HepG2 (cell line): ENCODE measurements around the gene MIA2. TPM values are rescaled to one million over a fixed set of nuclear protein-coding genes. Genes with fewer than 3 reads are reported as not detected.

Experiments used
- CBX2 ChIP-seq, 2 experiments: fragments of 200-600 bp in 1 of 2; sonication (generic); formaldehyde crosslinking in 1 of 2; IDR thresholded peaks; 2 replicates each; pipeline versions ENCODE4 v1.7.0 to v1.8.1; 2018 to 2022; ENCODE audit warnings: low read depth in 2 of 2, low read length in 1 of 2, mild to moderate bottlenecking in 1 of 2, missing genetic modification reagents in 1 of 2
- DPF2 ChIP-seq: sonication (generic); formaldehyde crosslinking; IDR thresholded peaks from 2 replicates; pipeline ENCODE4 v1.4.0; 2020; ENCODE audit warnings: mild to moderate bottlenecking, low read depth, missing genetic modification reagents, borderline replicate concordance
- E2F2 ChIP-seq: sonication (generic); formaldehyde crosslinking; IDR thresholded peaks from 2 replicates; pipeline ENCODE4 v1.4.0; 2020; ENCODE audit warnings: missing genetic modification reagents, borderline replicate concordance
- GLI4 ChIP-seq: sonication (generic); formaldehyde crosslinking; IDR thresholded peaks from 2 replicates; pipeline ENCODE4 v1.5.1; 2020; ENCODE audit warnings: missing genetic modification reagents, mild to moderate bottlenecking, moderate library complexity, borderline replicate concordance
- HNF4G ChIP-seq, 2 experiments: sonication (generic) in 1 of 2; formaldehyde crosslinking in 1 of 2; IDR thresholded peaks; 2 replicates each; pipeline versions ENCODE4 v1.4.0 to v1.6.1; 2011 to 2020; ENCODE audit warnings: borderline replicate concordance in 2 of 2, low read depth in 2 of 2, mild to moderate bottlenecking in 2 of 2, low read length in 1 of 2, missing genetic modification reagents in 1 of 2, moderate library complexity in 1 of 2
- HNRNPK ChIP-seq: fragments of 200-400 bp; formaldehyde crosslinking; IDR thresholded peaks from 2 replicates; pipeline ENCODE4 v1.6.1; 2018; ENCODE audit warnings: low read length, low read depth, moderate library complexity, mild to moderate bottlenecking; ENCODE audit not compliant: poor library complexity, severe bottlenecking
- PLRG1 ChIP-seq: fragments of 450-650 bp; conservative IDR thresholded peaks from 2 replicates; pipeline ENCODE4 v1.6.1; 2016
- RERE ChIP-seq: IDR thresholded peaks from 2 replicates; pipeline ENCODE4 v1.6.1; 2016; ENCODE audit warnings: low read depth, missing genetic modification reagents, missing compliant biosample characterization
- SETDB1 ChIP-seq: sonication (generic); formaldehyde crosslinking; IDR thresholded peaks from 2 replicates; pipeline ENCODE4 v1.5.1; 2020; ENCODE audit warnings: missing genetic modification reagents, mild to moderate bottlenecking, borderline replicate concordance
- SNRNP70 ChIP-seq: fragments of 200-400 bp; formaldehyde crosslinking; IDR thresholded peaks from 2 replicates; pipeline ENCODE4 v1.6.1; 2017; ENCODE audit warnings: mild to moderate bottlenecking, low read depth, low read length, moderate library complexity
- TBL1XR1 ChIP-seq: fragments of 150-350 bp; IDR thresholded peaks from 2 replicates; pipeline ENCODE4 v1.6.1; 2014; ENCODE audit warnings: borderline replicate concordance, low read length; ENCODE audit not compliant: partially characterized antibody
- TP53 ChIP-seq: sonication (generic); formaldehyde crosslinking; conservative IDR thresholded peaks from 2 replicates; pipeline ENCODE4 v1.4.0; 2020; ENCODE audit warnings: missing genetic modification reagents
- ZBTB42 ChIP-seq: sonication (generic); formaldehyde crosslinking; IDR thresholded peaks from 2 replicates; pipeline ENCODE4 v1.5.0; 2020; ENCODE audit warnings: mild to moderate bottlenecking, missing genetic modification reagents
- ZNF205 ChIP-seq: IDR thresholded peaks from 2 replicates; pipeline ENCODE4 v1.6.1; 2018; ENCODE audit warnings: missing biosample characterization, missing genetic modification reagents
- ZNF7 ChIP-seq: IDR thresholded peaks from 2 replicates; pipeline ENCODE4 v1.6.1; 2016; ENCODE audit warnings: missing biosample characterization, missing genetic modification reagents
- ZNF816 ChIP-seq: sonication (generic); formaldehyde crosslinking; IDR thresholded peaks from 2 replicates; pipeline ENCODE4 v1.8.0; 2022; ENCODE audit warnings: missing genetic modification reagents, mild to moderate bottlenecking, borderline replicate concordance
- ZSCAN22 ChIP-seq: sonication (generic); formaldehyde crosslinking; IDR thresholded peaks from 2 replicates; pipeline ENCODE4 v1.4.0; 2020; ENCODE audit warnings: mild to moderate bottlenecking, missing genetic modification reagents
- polyA plus RNA-seq, 8 experiments: library from polyadenylated mRNA; depleted of rRNA in 3 of 8; stranded (reverse) in 7 of 8; unstranded in 1 of 8; fragments of >200 nt; fragmentation: Illumina TruSeq in 4 of 8; extraction: Trizol in 4 of 8; gene quantifications; 2 replicates each; pipeline versions ENCODE4 v1.2.1 to v1.2.3, GENCODE V29; 2011 to 2016; ENCODE audit warnings: low read depth in 4 of 8, missing spikeins in 1 of 8, mixed read lengths in 1 of 8; ENCODE audit not compliant: insufficient read depth in 1 of 8
- total RNA-seq, 5 experiments: library from RNA; depleted of rRNA; stranded (reverse); fragments of >200 nt; fragmentation: Illumina TruSeq; extraction: Trizol; gene quantifications; 2 replicates each; pipeline ENCODE4 v1.2.3, GENCODE V29; 2016; ENCODE audit warnings: low read depth in 1 of 5
- TF ChIP-seq, protein P1 (sequence below): sonication (generic); formaldehyde crosslinking; IDR thresholded peaks from 2 replicates; pipeline ENCODE4 v1.5.0; 2020; ENCODE audit warnings: mild to moderate bottlenecking, missing genetic modification reagents

The MIA2 gene
- total and polyA plus RNA-seq, 2 of the 13 experiments (the other 11 are each of a cell fraction or from before 2014, with no cell fraction given) = 134 to 158 TPM

DNA sequence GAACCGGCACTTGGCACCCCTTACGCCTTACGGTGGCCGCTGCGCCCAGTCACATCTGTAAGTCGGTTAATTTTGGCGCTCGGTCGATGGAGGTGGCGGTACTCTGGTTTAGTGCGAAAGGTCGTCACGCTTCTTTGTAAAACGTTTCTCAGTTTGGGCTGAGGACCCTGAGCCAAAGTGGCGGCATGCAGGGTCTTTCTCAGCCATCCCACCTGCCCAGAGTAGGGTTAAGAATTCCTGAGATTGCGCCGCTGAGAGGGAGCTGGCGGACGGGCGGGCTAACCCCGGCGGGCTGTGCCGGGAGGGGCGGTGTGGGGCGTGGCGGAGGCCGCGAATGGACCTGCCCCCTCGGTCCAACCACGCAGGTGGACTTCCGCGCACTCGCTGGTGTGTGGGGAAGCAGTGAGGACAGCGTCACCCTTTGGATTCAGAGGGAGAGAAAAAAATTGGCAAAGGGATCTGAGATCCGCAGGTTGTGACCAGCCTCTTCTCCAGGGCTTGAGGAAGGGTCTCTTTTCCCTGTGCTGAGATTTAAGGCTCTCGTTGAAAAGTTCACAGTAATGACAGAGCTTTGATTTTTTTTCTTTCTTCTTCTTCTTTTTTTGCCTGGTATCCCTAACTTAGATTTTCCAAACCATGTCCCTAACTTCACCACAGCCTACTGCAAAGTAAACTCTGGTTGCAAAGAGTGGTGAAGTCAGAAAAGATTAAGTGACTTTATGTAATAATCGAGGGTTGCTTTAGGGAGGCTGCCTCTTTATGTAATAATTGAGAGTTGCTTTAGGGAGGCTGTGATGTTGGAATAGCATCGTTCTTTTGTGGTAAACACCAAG, 199.1 kb downstream of the MIA2 start (continued):
- TF ChIP-seq DPF2 = 0 out of 2 replicates have a peak, but pooled peaks have one; percentile 60
- TF ChIP-seq TBL1XR1 = no peak
- peak; percentile 18; the same call in 1 of the 2 replicates for TF ChIP-seq ZNF7 (CRISPR knock-in tag)
- TF ChIP-seq, protein P1, sequence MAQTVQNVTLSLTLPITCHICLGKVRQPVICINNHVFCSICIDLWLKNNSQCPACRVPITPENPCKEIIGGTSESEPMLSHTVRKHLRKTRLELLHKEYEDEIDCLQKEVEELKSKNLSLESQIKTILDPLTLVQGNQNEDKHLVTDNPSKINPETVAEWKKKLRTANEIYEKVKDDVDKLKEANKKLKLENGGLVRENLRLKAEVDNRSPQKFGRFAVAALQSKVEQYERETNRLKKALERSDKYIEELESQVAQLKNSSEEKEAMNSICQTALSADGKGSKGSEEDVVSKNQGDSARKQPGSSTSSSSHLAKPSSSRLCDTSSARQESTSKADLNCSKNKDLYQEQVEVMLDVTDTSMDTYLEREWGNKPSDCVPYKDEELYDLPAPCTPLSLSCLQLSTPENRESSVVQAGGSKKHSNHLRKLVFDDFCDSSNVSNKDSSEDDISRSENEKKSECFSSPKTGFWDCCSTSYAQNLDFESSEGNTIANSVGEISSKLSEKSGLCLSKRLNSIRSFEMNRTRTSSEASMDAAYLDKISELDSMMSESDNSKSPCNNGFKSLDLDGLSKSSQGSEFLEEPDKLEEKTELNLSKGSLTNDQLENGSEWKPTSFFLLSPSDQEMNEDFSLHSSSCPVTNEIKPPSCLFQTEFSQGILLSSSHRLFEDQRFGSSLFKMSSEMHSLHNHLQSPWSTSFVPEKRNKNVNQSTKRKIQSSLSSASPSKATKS (CRISPR knock-in tag) = peak; percentile 90; the same call in 1 of the 2 replicates
- TF ChIP-seq RERE (CRISPR knock-in tag) = peak; percentile 24; the same call in 1 of the 2 replicates
- TF ChIP-seq ZSCAN22 = no peak
- TF ChIP-seq CBX2 (IDR thresholded peaks at IDR 0.05; ENCODE audit: low read depth, low read length) = no peak
- TF ChIP-seq CBX2 (CRISPR knock-in tag; IDR thresholded peaks at IDR 0.05; ENCODE audit: low read depth) = peak; percentile 78
- TF ChIP-seq HNRNPK = peak; percentile 64
- TF ChIP-seq TP53 (CRISPR knock-in tag) = peak; percentile 92; the same call in 1 of the 2 replicates
- no peak for TF ChIP-seq PLRG1
- TF ChIP-seq HNF4G (IDR thresholded peaks at IDR 0.05; ENCODE audit: borderline replicate concordance, low read depth, low read length) = peak; percentile 23; the same call in 1 of the 2 replicates
- peak; percentile 85 for TF ChIP-seq HNF4G (CRISPR knock-in tag; IDR thresholded peaks at IDR 0.05; ENCODE audit: borderline replicate concordance, low read depth)
- TF ChIP-seq E2F2 (CRISPR knock-in tag) = peak; percentile 99; the same call in 1 of the 2 replicates
- no peak for TF ChIP-seq SNRNP70
- no peak; the same call in 1 of the 2 replicates for TF ChIP-seq GLI4
- TF ChIP-seq ZBTB42 (CRISPR knock-in tag) = peak; percentile 91; the same call in 1 of the 2 replicates
- peak; percentile 69; the same call in 1 of the 2 replicates for TF ChIP-seq ZNF205 (CRISPR knock-in tag)
- TF ChIP-seq ZNF816 (CRISPR knock-in tag) = peak; percentile 99
- TF ChIP-seq SETDB1 (CRISPR knock-in tag) = no peak
